ENCODE measurements around the gene EXOC2. TPM values are rescaled to one million over a fixed set of nuclear protein-coding genes. Genes with fewer than 3 reads are reported as not detected.
A peak's percentile ranks its signal among the peaks of the same experiment; 100 is the strongest.

EXOC2 gene
- total and polyA plus RNA-seq, 10 of the 15 experiments (the other 5 are each of a cell fraction or from before 2014, with no cell fraction given) = 8.7 to 32.8 (median 20.7) TPM

DNA sequence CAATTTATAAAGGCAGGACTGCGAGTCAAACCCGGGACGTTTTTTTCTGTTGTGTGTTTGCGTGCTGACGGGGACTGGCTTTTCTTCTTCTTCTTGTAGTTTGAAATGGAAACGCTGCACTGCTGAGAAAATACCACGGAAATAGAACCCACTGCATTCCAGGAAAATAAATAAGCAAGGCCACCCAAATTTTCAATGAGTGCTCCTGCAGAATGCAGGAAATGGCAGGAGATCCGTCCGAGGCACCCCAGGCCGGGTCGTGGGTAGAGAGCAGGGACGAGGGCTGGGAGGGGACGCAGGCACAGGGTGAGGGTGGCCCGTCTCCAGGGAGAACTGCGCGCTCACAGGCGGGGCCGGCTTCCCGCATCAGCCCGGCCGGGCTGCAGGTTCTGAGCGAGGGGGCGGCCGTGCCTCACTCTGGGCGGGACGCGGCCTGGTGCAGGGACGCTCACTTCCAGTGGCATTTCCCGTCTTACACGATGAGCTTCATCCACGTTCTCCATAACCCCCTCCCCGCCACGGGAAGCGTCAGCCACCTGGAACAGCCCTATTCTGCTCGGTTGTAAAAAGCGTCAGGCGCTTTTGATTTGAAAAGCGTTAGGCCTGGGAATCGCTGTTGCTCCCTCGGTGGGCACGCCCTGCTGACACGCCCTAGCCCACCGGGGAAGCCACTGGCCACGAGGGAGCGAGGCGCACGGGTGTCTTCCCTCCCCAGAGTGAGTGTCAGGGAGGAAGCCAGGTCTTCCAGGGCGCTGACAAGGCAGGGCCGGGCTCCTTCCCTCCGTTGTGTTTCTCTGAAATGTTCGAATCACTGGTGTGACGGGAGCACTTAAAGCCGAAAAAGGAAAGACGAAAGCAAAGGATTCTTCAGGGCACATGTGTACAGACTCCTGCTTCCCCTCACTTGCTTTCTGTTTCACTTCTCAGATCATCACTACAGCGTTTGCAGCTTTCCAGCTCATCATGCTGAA, 17.9 kb upstream of the EXOC2 start (continued):
- TF ChIP-seq ZBED1 (IDR thresholded peaks at IDR 0.05; ENCODE audit: borderline replicate concordance) (no peak), ZZZ3 (IDR thresholded peaks at IDR 0.05; ENCODE audit: control insufficient read depth, insufficient read length, low read depth) (no peak), NR2C2 (IDR thresholded peaks at IDR 0.05; ENCODE audit: borderline replicate concordance, control insufficient read depth, insufficient read length, low read depth) (no peak), JUNB (IDR thresholded peaks at IDR 0.05) (no peak), ZNF24 (IDR thresholded peaks at IDR 0.05) (no peak), CHD1 (IDR thresholded peaks at IDR 0.05; ENCODE audit: low read depth, low read length) (no peak), PAX8 (IDR thresholded peaks at IDR 0.05) (no peak), SP1 (IDR thresholded peaks at IDR 0.05; ENCODE audit: low read depth, low read length) (no peak), STAT1 (conservative IDR thresholded peaks at IDR 0.05) (no peak), SUZ12 (IDR thresholded peaks at IDR 0.05; ENCODE audit: unreplicated experiment) (no peak), POLR2A (IDR thresholded peaks at IDR 0.05; ENCODE audit: low read depth, low read length) (peak; percentile 77), SIX5 (IDR thresholded peaks at IDR 0.05; ENCODE audit: low read depth, low read length, severe bottlenecking) (no peak)
- TF ChIP-seq, protein P1, sequence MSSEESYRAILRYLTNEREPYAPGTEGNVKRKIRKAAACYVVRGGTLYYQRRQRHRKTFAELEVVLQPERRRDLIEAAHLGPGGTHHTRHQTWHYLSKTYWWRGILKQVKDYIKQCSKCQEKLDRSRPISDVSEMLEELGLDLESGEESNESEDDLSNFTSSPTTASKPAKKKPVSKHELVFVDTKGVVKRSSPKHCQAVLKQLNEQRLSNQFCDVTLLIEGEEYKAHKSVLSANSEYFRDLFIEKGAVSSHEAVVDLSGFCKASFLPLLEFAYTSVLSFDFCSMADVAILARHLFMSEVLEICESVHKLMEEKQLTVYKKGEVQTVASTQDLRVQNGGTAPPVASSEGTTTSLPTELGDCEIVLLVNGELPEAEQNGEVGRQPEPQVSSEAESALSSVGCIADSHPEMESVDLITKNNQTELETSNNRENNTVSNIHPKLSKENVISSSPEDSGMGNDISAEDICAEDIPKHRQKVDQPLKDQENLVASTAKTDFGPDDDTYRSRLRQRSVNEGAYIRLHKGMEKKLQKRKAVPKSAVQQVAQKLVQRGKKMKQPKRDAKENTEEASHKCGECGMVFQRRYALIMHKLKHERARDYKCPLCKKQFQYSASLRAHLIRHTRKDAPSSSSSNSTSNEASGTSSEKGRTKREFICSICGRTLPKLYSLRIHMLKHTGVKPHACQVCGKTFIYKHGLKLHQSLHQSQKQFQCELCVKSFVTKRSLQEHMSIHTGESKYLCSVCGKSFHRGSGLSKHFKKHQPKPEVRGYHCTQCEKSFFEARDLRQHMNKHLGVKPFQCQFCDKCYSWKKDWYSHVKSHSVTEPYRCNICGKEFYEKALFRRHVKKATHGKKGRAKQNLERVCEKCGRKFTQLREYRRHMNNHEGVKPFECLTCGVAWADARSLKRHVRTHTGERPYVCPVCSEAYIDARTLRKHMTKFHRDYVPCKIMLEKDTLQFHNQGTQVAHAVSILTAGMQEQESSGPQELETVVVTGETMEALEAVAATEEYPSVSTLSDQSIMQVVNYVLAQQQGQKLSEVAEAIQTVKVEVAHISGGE (CRISPR knock-in tag; IDR thresholded peaks at IDR 0.05) = no peak
- TF ChIP-seq, protein P2, sequence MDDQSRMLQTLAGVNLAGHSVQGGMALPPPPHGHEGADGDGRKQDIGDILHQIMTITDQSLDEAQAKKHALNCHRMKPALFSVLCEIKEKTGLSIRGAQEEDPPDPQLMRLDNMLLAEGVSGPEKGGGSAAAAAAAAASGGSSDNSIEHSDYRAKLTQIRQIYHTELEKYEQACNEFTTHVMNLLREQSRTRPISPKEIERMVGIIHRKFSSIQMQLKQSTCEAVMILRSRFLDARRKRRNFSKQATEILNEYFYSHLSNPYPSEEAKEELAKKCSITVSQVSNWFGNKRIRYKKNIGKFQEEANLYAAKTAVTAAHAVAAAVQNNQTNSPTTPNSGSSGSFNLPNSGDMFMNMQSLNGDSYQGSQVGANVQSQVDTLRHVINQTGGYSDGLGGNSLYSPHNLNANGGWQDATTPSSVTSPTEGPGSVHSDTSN (IDR thresholded peaks at IDR 0.05; ENCODE audit: insufficient replicate concordance, low read depth, low read length) = no peak
- TF ChIP-seq, protein P3, sequence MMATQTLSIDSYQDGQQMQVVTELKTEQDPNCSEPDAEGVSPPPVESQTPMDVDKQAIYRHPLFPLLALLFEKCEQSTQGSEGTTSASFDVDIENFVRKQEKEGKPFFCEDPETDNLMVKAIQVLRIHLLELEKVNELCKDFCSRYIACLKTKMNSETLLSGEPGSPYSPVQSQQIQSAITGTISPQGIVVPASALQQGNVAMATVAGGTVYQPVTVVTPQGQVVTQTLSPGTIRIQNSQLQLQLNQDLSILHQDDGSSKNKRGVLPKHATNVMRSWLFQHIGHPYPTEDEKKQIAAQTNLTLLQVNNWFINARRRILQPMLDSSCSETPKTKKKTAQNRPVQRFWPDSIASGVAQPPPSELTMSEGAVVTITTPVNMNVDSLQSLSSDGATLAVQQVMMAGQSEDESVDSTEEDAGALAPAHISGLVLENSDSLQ (IDR thresholded peaks at IDR 0.05) = no peak
- TF ChIP-seq, protein P4, sequence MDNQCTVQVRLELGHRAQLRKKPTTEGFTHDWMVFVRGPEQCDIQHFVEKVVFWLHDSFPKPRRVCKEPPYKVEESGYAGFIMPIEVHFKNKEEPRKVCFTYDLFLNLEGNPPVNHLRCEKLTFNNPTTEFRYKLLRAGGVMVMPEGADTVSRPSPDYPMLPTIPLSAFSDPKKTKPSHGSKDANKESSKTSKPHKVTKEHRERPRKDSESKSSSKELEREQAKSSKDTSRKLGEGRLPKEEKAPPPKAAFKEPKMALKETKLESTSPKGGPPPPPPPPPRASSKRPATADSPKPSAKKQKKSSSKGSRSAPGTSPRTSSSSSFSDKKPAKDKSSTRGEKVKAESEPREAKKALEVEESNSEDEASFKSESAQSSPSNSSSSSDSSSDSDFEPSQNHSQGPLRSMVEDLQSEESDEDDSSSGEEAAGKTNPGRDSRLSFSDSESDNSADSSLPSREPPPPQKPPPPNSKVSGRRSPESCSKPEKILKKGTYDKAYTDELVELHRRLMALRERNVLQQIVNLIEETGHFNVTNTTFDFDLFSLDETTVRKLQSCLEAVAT (IDR thresholded peaks at IDR 0.05) = peak; percentile 44; the same call in 1 of the 2 replicates
- TF ChIP-seq, protein P5, sequence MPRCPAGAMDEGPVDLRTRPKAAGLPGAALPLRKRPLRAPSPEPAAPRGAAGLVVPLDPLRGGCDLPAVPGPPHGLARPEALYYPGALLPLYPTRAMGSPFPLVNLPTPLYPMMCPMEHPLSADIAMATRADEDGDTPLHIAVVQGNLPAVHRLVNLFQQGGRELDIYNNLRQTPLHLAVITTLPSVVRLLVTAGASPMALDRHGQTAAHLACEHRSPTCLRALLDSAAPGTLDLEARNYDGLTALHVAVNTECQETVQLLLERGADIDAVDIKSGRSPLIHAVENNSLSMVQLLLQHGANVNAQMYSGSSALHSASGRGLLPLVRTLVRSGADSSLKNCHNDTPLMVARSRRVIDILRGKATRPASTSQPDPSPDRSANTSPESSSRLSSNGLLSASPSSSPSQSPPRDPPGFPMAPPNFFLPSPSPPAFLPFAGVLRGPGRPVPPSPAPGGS (IDR thresholded peaks at IDR 0.05; ENCODE audit: borderline replicate concordance, insufficient read depth, low read depth, low read length, poor library complexity, severe bottlenecking) = no peak
